ENCODE measurements around the gene PPARG.

Gene PPARG

DNA sequence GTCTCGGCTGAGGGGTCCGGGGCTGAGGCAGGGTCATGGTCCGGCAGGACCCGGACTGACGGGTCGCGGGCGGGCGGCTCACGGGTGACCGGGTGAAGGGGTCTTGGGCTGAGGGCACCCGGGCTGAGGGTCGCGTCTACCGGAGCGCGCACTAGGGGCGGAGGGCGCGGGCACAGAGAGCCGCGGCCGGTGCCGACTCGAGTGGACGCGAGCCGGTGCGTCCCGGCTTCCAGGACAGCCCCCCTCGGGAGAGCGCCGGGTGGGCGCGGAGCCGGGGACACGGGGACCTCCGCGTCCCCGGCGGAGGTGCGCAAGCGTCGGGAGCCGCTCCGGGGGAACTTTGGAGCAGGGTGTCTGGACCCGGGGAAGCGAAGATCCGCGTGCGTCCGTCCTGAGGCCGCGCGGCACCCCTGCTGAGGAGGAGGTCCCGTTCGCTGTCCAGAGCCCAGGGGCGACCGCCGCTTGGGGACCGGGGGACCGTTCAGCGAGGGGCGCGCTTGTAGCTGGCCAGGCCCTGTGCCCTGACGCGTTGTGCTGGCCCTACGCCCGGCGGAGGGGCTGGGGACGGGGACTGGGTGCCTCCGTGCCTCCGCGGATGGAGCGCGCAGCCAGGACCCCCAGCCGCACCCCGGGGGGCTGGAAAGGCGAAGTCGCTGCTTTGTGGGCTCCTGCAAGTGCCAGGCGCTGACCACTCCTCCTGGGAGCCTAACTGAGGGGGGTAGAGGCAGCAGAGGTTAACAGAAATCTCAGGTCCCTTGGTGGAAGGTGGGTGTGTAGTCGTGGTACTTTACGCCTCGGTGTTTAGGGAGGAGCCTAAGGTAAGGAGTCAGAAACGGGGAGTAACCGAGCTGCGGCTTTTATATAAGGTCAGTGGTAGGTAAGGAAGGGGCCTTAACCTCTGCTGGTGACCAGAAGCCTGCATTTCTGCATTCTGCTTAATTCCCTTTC is at the start of gene PPARG:
Gene PPARG, plus strand, starts transcription at position 889 of the 948 bp plus-strand sequence. CDS start 90,642 bp downstream, outside the sequence.
- peak; percentile 56 for DNase-seq
- no peak for TF ChIP-seq CTCF (IDR thresholded peaks at IDR 0.05)
- Mint-ChIP-seq H3K27ac (no peak within 1 kb of the TSS), H3K4me1 (no peaks in the 10 kb centered on the region), H3K27me3 (ENCODE audit: low read depth, poor library complexity) (peaks cover 75% of the 10 kb centered on the region), H3K4me3 (peak within 1 kb of the TSS; percentile 81), H3K36me3 (ENCODE audit: low read depth) (no peaks in the 10 kb centered on the region), H3K9me3 (peaks cover 10% of the 10 kb centered on the region)

DNA sequence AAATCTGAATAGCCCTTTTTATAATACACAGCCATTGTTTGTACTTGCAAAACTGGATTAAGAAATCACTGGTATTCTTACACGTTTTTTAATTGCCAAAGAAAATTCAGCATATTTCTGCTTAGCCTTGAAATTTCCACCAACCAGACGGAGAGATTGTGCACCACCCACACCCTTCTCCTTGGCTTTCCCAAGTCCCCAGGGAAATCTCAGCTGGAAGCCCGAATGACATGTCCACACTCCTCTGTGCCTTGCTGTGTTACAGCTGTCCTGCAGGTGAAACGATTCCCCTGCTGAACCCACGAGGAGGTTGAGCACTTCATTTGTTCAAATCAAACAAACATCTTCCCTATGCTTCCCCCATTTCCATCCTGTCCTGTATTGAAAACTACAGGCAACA is 49.6 kb upstream of the PPARG start:
- Mint-ChIP-seq H3K27ac (no peak overlapping the region), H3K36me3 (ENCODE audit: low read depth) (no peaks in the 10 kb centered on the region), H3K9me3 (peaks cover 7% of the 10 kb centered on the region), H3K4me3 (no peak overlapping the region), H3K4me1 (no peaks in the 10 kb centered on the region), H3K27me3 (ENCODE audit: low read depth, poor library complexity) (no peaks in the 10 kb centered on the region)
- no peak for TF ChIP-seq CTCF (IDR thresholded peaks at IDR 0.05)
- DNase-seq, result no peak

DNA sequence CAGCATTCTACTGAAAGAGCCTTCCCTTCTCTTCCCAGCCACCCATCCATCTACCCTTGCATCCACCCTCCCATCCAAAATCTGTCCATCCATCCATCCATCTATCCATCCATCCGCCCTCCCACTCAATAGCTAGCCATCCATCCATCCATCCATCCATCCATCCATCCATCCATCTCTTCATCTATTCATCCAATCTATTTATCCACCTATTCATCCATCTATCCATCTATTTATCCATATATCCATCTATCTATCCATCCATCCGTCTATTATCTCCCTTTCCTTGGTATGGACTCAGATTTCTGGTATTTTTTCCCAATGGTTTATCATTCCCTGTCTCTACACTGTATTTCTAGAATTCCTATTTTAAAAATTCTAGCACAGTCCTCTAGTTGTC is 46.1 kb upstream of the PPARG start:
- Mint-ChIP-seq H3K27me3 (ENCODE audit: low read depth, poor library complexity) (peaks cover 12% of the 10 kb centered on the region), H3K36me3 (ENCODE audit: low read depth) (no peaks in the 10 kb centered on the region), H3K4me1 (no peaks in the 10 kb centered on the region), H3K9me3 (peaks cover 7% of the 10 kb centered on the region), H3K4me3 (no peak overlapping the region), H3K27ac (no peak overlapping the region)
- no peak for DNase-seq
- no peak for TF ChIP-seq CTCF (IDR thresholded peaks at IDR 0.05)

GRCh38 chr3:12246497-12247163 is 42.2 kb upstream of the PPARG start:
- no peak for TF ChIP-seq CTCF (IDR thresholded peaks at IDR 0.05)
- H3K36me3 Mint-ChIP-seq (ENCODE audit: low read depth), result no peaks in the 10 kb centered on the region
- DNase-seq, result no peak

GRCh38 chr3:12247411-12247810 is 41.5 kb upstream of the PPARG start:
- Mint-ChIP-seq H3K27ac (no peak overlapping the region), H3K9me3 (peaks cover 28% of the 10 kb centered on the region), H3K36me3 (ENCODE audit: low read depth) (no peaks in the 10 kb centered on the region), H3K4me3 (no peak overlapping the region), H3K4me1 (no peaks in the 10 kb centered on the region), H3K27me3 (ENCODE audit: low read depth, poor library complexity) (peaks cover 18% of the 10 kb centered on the region)
- DNase-seq, result no peak
- TF ChIP-seq CTCF (IDR thresholded peaks at IDR 0.05), result no peak

More at GRCh38 chr3:12246497-12247163, 42.2 kb upstream of the PPARG start:
- Mint-ChIP-seq H3K4me3 (no peak overlapping the region), H3K27ac (no peak overlapping the region), H3K9me3 (peaks cover 28% of the 10 kb centered on the region), H3K27me3 (ENCODE audit: low read depth, poor library complexity) (peaks cover 18% of the 10 kb centered on the region), H3K4me1 (no peaks in the 10 kb centered on the region)
